HEK293T (cell line): ENCODE results near the gene ASTL.

Source experiments
- CTCF ChIA-PET: fragments of 350-600 bp; formaldehyde crosslinking; extraction: SDS; loops from one replicate; lab custom pipeline; 2021; ENCODE audit warnings: antibody characterized with exemption, inconsistent platforms; lab: Yijun Ruan, JAX
- POLR2A ChIA-PET: fragments of 350-600 bp; formaldehyde crosslinking; extraction: SDS; loops from one replicate; lab custom pipeline; 2020; ENCODE audit warnings: antibody characterized with exemption, inconsistent platforms; lab: Yijun Ruan, JAX
- DNase-seq: peaks from one replicate; pipeline ENCODE4 v3.0.0; 2012; ENCODE audit warnings: mixed read lengths; ENCODE audit errors: extremely low spot score
- ARNT ChIP-seq: fragments of 450-650 bp; IDR thresholded peaks from 2 replicates; pipeline ENCODE4 v1.6.1; 2017; ENCODE audit warnings: mild to moderate bottlenecking
- BHLHE40 ChIP-seq: fragments of 450-650 bp; IDR thresholded peaks from 2 replicates; pipeline ENCODE4 v1.6.1; 2016; ENCODE audit warnings: mild to moderate bottlenecking, moderate library complexity, borderline replicate concordance
- CTBP1 ChIP-seq: fragments of 450-650 bp; IDR thresholded peaks from 2 replicates; pipeline ENCODE4 v1.6.1; 2016; ENCODE audit warnings: borderline replicate concordance
- ELF4 ChIP-seq: fragments of 450-650 bp; IDR thresholded peaks from 2 replicates; pipeline ENCODE4 v1.6.1; 2017; ENCODE audit warnings: antibody characterized with exemption
- FOXA1 ChIP-seq: fragments of 450-650 bp; IDR thresholded peaks from 2 replicates; pipeline ENCODE4 v1.6.1; 2016; ENCODE audit warnings: mild to moderate bottlenecking
- FOXK2 ChIP-seq: fragments of 450-650 bp; IDR thresholded peaks from 2 replicates; pipeline ENCODE4 v1.6.1; 2016; ENCODE audit warnings: mild to moderate bottlenecking
- FOXM1 ChIP-seq: fragments of 450-650 bp; IDR thresholded peaks from 2 replicates; pipeline ENCODE4 v1.6.1; 2017; ENCODE audit warnings: mild to moderate bottlenecking, borderline replicate concordance
- HDGF ChIP-seq: fragments of 450-650 bp; IDR thresholded peaks from 2 replicates; pipeline ENCODE4 v1.6.1; 2017; ENCODE audit warnings: antibody characterized with exemption, borderline replicate concordance
- L3MBTL2 ChIP-seq: fragments of 450-650 bp; conservative IDR thresholded peaks from 2 replicates; pipeline ENCODE4 v1.6.1; 2016; ENCODE audit warnings: mild to moderate bottlenecking
- LEF1 ChIP-seq: fragments of 450-650 bp; IDR thresholded peaks from 2 replicates; pipeline ENCODE4 v1.6.1; 2017; ENCODE audit warnings: mild to moderate bottlenecking, borderline replicate concordance
- NFRKB ChIP-seq: fragments of 450-650 bp; IDR thresholded peaks from 2 replicates; pipeline ENCODE4 v1.6.1; 2016; ENCODE audit warnings: mild to moderate bottlenecking, moderate library complexity
- PKNOX1 ChIP-seq: fragments of 450-650 bp; IDR thresholded peaks from 2 replicates; pipeline ENCODE4 v1.6.1; 2016
- SP1 ChIP-seq: fragments of 450-650 bp; IDR thresholded peaks from 2 replicates; pipeline ENCODE4 v1.6.1; 2017
- SUZ12 ChIP-seq: fragments of 450-650 bp; IDR thresholded peaks from 2 replicates; pipeline ENCODE4 v1.6.1; 2016; ENCODE audit warnings: mild to moderate bottlenecking
- TARDBP ChIP-seq: fragments of 450-650 bp; IDR thresholded peaks from 2 replicates; pipeline ENCODE4 v1.6.1; 2016
- ZNF384 ChIP-seq: fragments of 450-650 bp; IDR thresholded peaks from 2 replicates; pipeline ENCODE4 v1.6.1; 2016

ASTL gene

GRCh38 chr2:96180521-96180920 is 42.2 kb upstream of the ASTL start:
- ChIA-PET POLR2A (interaction anchor here (0.6 to 1.2 kb wide), 2 partner anchors 15 to 188 kb away, joined by 3 read pairs; no protein-coding TSS in a partner anchor), CTCF (interaction anchor here (0.6 to 0.9 kb wide), 2 partner anchors 158 to 1225 kb away, joined by 3 to 4 read pairs; no protein-coding TSS in a partner anchor)
- DNase-seq, result no peak
- TF ChIP-seq ZNF384 (no peak), CTBP1 (no peak), ARNT (no peak)

DNA sequence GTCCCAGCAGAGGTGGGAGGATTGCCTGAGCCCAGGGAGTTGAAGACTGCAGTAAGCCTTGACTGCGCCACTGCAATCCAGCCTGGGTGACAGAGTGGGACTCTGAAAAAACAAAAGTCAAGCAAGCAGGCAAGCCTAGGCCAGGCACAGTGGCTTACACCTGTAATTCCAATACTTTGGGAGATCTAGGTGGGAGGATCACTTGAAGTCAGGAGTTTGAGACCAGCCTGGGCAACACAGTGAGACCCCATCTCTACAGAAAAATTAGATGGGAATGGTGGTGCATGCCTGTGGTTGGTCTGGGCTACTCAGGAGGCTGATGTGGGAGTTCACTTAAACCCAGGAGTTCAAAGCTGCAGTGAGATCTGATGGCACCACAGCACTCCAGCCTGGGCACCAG is 41.7 kb upstream of the ASTL start:
- TF ChIP-seq L3MBTL2 (no peak), SP1 (no peak), HDGF (no peak), FOXA1 (no peak), LEF1 (no peak), NFRKB (no peak)
- ChIA-PET CTCF (interaction anchor here (0.6 to 0.9 kb wide), 2 partner anchors 158 to 1225 kb away, joined by 3 to 4 read pairs; no protein-coding TSS in a partner anchor), POLR2A (interaction anchor here (0.6 to 1.2 kb wide), 2 partner anchors 16 to 187 kb away, joined by 3 read pairs; no protein-coding TSS in a partner anchor)
- DNase-seq, result no peak

- no peak for DNase-seq
- TF ChIP-seq FOXM1 (no peak), LEF1 (no peak), L3MBTL2 (no peak), SP1 (no peak), ARNT (no peak), TARDBP (no peak), SUZ12 (no peak), NFRKB (no peak)
- CTCF ChIA-PET, result no interaction called here
- POLR2A ChIA-PET, result no interaction called here
Observed at GRCh38 chr2:96176661-96177060, 38.4 kb upstream of the ASTL start.

GRCh38 chr2:96175951-96176350 is 37.6 kb upstream of the ASTL start:
- CTCF ChIA-PET, result interaction anchor here (2.2 to 2.9 kb wide), 3 partner anchors 38 to 183 kb away, joined by 12 to 40 read pairs (median 31); partner anchors contain the start of gene ASTL
- TF ChIP-seq PKNOX1 (no peak), CTBP1 (no peak), LEF1 (no peak), FOXM1 (no peak), HDGF (no peak), ZNF384 (no peak), BHLHE40 (no peak), L3MBTL2 (no peak), ELF4 (no peak), ARNT (no peak)
- DNase-seq, result no peak
- POLR2A ChIA-PET, result interaction anchor here (2.2 kb wide), 1 partner anchor 32 kb away, joined by 6 read pairs; the partner anchor contains the start of gene STARD7

DNA sequence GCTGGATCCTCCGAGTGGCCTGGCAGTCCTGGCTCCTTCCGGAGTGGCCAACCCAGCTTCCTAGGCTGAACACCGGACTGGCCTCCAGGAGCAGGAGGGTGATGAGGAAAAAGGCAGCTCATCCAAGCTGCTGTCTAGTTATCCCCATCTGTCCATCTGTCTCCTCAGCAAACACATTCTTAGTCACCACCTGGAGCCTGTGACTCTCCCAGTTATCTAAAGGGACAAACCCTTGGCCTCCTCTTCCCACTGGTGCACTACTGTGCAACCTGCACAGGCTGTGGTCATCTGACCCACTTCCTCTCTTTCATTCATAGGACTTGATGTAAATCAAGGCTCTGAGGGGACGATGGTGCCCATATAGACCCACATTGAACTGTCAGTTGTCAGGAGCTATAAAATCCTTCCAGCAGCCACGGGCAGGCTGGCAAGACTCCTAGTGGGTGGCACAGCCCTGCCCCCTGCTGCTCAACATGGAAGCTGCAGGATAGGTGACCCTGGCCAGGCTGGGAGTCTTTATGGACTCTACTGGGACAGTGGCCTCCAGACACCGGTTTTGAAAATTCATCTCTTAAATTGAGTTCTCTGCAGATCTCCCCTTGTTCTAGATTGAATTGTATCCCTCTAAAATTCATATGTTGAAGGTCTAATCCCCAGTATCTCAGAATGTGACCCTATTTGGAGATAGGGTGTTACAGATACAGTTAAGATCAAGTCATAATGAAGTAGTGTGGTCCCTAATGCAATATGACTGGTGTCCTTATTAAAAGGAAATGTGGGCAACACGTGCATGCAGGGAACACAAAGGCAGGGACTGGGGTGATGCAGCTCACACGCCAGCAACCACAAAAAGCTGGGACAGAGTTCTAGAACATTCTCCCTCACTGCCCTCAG is 36.2 kb upstream of the ASTL start:
- CTCF ChIA-PET, result interaction anchor here (0.5 to 2.9 kb wide), 19 partner anchors 11 to 182 kb away, joined by 3 to 40 read pairs (median 4); partner anchors contain the start of genes ADRA2B, ASTL and ITPRIPL1
- DNase-seq, result peak; percentile 83
- TF ChIP-seq PKNOX1 (0 out of 2 replicates have a peak, but pooled peaks have one; percentile 26), HDGF (no peak)
- POLR2A ChIA-PET, result interaction anchor here (1.0 to 2.2 kb wide), 3 partner anchors 34 to 183 kb away, joined by 3 to 6 read pairs (median 3); partner anchors contain the start of genes ANKRD36C and STARD7

DNA sequence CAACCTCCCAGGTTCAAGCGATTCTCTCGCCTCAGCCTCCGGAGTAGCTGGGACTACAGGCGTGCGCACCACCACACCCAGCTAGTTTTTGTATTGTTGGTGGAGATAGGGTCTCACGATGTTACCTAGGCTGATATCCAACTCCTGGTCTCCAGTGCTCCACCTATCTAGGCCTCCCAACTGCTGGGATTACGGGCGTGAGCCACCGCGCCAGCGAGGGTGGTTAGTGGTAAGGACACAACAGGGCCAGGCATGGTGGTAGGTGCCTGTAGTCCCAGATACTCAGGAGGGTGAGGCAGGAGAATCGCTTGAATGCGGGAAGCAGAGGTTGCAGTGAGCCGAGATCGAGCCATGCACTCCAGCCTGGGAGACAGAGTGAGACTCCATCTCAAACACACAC is 33.5 kb upstream of the ASTL start:
- no peak for TF ChIP-seq FOXK2
- no peak for TF ChIP-seq SP1
- no peak for TF ChIP-seq LEF1
- no peak for TF ChIP-seq L3MBTL2
- no peak for TF ChIP-seq ARNT
- POLR2A ChIA-PET, result no interaction called here
- no peak for DNase-seq
- CTCF ChIA-PET, result no interaction called here

DNA sequence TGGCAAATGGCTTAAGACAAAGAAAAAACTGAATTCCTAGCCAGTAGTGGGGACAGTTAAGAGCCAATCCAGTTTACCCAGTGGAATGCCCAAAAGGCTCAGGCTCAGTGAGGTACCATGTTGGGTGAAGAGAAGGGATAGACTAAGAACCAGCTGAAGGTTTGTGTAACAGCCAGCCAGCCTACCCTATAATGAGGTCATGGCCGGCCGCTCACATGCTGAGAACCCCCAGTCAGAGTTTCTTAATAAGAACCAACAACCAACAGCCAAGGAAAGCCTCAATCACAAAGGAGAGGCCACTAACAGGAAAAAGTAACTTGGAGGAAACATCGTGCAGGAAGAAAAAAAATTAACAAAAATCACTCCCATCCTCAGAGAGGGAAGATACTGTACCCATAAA is 32.3 kb upstream of the ASTL start:
- CTCF ChIA-PET, result no interaction called here
- no peak for DNase-seq
- POLR2A ChIA-PET, result no interaction called here
- TF ChIP-seq ZNF384, result no peak
- TF ChIP-seq PKNOX1, result no peak
- no peak for TF ChIP-seq SUZ12
- no peak for TF ChIP-seq HDGF
- no peak for TF ChIP-seq L3MBTL2
- TF ChIP-seq FOXK2, result no peak
- no peak for TF ChIP-seq BHLHE40
- TF ChIP-seq LEF1, result no peak
- no peak for TF ChIP-seq TARDBP
- TF ChIP-seq ARNT, result no peak
- TF ChIP-seq FOXM1, result no peak
- TF ChIP-seq CTBP1, result no peak
